Stimulated activated CD8-positive, alpha-beta memory T cell treated with anti-CD3 and anti-CD28 coated beads, Interleukin-15, amount 100 ng/mL, for 1 hour (primary cell): Measurements from ENCODE around the gene ELAPOR2.
"Not testable (repeated sequence)": the region's sequence is repeated elsewhere in the genome, so short reads cannot be mapped to it uniquely, and the experiment has no call there.

Experiments used
- DNase-seq: peaks from one replicate; pipeline ENCODE4 v3.0.0-alpha.2; 2020; ENCODE audit warnings: low read depth

ELAPOR2 gene, protein sequence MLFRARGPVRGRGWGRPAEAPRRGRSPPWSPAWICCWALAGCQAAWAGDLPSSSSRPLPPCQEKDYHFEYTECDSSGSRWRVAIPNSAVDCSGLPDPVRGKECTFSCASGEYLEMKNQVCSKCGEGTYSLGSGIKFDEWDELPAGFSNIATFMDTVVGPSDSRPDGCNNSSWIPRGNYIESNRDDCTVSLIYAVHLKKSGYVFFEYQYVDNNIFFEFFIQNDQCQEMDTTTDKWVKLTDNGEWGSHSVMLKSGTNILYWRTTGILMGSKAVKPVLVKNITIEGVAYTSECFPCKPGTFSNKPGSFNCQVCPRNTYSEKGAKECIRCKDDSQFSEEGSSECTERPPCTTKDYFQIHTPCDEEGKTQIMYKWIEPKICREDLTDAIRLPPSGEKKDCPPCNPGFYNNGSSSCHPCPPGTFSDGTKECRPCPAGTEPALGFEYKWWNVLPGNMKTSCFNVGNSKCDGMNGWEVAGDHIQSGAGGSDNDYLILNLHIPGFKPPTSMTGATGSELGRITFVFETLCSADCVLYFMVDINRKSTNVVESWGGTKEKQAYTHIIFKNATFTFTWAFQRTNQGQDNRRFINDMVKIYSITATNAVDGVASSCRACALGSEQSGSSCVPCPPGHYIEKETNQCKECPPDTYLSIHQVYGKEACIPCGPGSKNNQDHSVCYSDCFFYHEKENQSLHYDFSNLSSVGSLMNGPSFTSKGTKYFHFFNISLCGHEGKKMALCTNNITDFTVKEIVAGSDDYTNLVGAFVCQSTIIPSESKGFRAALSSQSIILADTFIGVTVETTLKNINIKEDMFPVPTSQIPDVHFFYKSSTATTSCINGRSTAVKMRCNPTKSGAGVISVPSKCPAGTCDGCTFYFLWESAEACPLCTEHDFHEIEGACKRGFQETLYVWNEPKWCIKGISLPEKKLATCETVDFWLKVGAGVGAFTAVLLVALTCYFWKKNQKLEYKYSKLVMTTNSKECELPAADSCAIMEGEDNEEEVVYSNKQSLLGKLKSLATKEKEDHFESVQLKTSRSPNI

DNA sequence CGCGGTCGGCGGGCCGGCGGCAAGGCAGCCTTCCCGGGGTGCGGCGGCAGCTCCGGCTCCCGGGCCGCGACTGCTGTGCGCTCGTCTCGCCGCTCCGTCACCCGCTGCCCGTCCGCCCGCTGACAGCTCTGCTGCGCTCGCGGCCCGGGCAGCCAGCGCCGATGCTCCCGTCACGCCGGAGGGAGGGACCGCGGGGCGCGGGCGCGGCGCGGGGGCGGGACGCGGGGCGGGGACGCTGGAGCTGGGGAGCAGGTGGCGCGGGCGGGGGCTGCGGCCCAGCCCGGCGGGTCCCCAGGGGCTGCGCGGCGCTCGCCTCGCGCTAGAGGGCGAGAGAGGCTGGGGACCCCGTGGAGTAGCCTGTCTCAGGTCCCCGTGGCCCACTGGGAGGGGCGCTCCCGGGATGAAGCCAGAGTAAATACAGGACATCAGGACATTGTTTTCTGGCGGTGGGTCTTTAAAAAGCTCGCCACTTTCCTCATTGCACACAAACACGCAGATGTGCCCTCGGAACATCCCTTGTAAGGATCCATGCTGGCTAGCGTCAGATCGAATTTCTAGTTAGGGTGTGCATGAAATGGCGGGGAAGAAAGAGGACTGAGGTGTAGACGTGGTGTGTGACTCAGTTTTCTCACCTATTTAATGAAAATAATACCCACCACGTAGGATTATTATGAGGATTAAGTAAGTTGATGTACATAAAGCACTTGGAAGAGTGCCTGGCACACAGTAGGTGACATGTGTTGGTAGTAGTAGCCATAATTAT, at the start of gene ELAPOR2:
Gene ELAPOR2, minus strand, starts transcription at position 130 of the 763 bp plus-strand sequence. CDS start 141 bp downstream, outside the sequence.
- DNase-seq: peak; percentile 62

DNA sequence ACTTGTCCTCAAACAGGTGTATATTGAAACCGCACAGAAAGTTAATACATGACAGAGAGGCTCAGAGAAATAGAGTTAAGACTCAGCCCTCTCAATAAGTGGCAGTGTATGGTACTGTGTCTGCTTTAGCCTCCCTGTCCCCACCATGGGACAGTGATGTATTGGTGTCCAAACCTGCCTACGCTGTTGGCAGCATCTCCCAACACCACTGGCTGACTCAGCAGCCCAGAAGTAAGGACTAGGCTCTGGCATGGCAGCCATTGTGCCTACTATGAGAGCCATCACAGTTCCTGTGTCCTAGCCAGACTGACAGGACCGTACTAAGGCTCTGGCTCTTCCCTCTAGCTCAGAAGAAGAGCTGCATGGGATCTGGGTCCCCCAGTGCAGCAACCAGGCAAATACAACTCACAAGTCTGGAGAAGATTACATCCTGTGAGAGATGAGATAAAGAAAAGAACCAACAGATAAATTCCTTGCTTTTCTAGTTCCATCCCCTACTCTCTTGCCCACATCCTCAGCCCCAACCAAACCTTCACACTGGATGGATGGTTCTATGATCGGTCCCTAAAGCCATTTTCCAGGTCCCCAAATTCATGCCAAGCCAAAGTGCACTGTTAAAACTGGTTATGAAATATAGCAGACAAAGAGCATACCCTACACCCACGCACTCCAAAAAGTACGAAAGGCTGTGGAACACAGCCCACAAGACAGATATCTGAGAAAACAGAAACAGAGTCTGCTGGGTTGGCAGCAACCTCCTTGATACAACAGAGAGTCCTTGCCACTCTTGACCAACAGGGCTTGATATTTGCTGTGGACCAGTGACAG, 48.7 kb upstream of the ELAPOR2 start:
- DNase-seq: no peak

- DNase-seq: no peak
Observed at GRCh38 chr7:87106974-87107612, 47.6 kb upstream of the ELAPOR2 start.

DNA sequence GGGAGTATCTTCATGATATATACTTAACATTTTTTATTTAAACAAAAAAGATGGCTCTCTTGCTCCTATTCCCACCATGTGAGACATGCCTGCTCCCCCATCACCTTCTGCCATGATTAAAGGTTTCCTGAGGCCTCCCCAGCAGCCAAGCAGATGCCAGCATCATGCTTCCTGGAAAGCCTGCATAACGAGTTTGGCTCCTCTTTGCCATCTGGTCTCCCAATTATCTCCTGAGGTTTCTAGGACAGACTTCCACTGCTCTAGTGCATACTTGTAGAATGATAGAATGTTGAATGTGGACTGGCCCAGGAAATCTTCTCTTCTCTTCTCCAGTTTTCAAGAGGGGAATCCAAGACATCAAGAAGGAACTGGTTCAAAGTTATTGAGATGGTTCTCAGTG, 45.9 kb upstream of the ELAPOR2 start:
- DNase-seq: no peak

- DNase-seq: no peak
Observed at GRCh38 chr7:87100326-87100725, 40.9 kb upstream of the ELAPOR2 start.

DNA sequence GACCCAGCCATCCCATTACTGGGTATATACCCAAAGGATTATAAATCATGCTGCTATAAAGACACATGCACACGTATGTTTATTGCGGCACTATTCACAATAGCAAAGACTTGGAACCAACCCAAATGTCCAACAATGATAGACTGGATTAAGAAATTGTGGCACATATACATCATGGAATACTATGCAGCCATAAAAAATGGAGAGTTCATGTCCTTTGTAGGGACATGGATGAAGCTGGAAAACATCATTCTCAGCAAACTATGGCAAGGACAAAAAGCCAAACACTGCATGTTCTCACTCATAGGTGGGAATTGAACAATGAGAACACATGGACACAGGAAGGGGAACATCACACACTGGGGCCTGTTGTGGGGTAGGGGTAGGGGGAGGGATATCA, 37.9 kb upstream of the ELAPOR2 start:
- DNase-seq: not testable (repeated sequence)

DNA sequence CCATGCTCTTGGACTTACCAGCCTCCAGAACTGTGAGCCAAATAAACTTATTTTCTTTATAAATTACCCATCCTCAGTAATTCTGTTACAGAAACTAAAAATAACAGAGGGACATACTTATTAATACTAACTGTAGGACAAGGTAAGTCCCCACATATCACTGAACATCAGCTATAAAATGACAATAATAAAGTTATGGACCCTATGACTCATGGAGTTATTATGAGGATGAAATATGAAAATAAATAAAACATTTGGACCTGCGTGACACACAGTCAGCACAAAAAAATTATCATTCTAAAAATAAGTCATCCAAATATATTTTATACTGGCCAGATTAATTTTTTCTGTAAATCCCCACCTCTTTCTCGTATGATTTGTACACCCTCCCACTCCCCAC, 34.9 kb upstream of the ELAPOR2 start:
- no peak for DNase-seq

DNA sequence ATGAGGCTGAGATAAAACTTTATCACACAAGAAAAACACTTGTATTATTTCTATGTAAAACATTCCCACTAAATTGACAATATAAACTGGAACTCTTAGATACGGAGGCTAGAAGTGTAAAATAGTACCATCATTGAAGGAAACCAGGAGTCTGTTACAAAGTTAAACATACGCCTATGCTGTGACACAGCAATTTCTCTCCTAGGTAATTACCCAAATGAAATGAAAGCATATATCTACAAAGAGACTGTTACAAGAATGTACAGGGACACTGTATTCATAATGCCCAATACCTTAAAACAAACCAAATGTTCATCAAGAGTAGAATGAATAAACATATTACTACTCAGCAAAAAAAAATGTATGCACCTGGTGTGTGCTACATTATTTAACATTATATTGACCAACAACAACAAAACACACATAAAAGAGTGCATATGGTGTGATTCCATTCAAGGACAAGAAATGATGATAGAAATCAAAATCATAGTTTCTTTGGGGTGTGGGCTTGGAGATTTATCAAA, 33.2 kb upstream of the ELAPOR2 start:
- no peak for DNase-seq

GRCh38 chr7:87091487-87092066, 32.1 kb upstream of the ELAPOR2 start:
- no peak for DNase-seq

GRCh38 chr7:87083865-87084519, 24.5 kb upstream of the ELAPOR2 start:
- DNase-seq: no peak

DNA sequence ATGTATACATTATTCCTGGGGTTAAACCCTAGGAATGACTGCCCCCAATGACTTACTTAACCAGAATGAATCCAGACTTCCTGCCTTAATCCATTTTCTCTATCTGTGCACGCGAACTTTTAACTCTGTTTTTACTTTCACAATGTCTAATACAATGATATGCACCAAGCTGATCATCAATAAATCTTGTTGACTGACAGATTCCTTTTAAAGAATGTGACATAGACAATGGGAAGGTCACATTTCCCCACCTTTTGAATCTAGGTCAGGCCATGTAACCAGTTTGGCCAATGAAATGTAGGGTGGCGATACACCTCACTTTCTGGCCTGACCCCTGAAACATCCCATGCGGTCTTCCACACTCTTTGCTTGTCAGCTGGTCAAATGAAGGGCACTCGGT, 23.2 kb upstream of the ELAPOR2 start:
- DNase-seq: no peak

DNA sequence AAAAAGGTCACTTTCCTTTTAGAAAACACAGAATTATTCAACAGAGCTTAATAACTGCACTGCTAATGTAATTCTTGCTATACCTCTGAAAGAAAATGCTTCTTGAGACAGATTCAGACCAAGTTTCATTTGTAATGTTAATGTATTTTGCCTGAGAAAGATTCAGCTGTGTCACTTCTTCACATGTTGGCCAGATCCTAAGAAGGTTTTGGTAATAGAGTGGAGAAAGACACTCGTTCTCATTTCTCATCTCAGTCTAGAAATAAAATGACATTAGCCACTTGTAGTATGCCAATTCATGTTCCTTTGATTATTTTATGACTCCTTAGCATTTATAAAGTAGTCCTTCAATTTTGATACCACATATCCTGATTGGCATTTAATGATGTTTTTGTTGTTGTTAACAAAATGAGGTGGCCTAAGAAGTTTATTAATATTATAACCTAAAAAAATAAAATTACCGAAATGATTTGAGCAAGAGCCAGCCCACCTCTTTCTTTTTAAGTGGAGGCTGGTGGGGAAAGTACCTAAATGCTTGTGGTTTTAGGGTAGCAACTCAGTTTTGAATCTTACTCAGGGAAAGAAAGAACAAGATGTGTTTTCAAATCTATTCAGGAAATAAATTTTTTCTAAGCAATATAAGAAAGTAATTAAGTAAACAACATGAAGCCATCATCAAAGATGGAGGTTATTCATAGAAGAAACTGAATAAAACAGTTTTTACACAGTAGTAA, 16.4 kb upstream of the ELAPOR2 start:
- DNase-seq: no peak

- DNase-seq: no peak
Observed at GRCh38 chr7:87067788-87068187, 8.3 kb upstream of the ELAPOR2 start.

- no peak for DNase-seq
Observed at GRCh38 chr7:87060288-87060537, 759 bp upstream of the ELAPOR2 start.

DNA sequence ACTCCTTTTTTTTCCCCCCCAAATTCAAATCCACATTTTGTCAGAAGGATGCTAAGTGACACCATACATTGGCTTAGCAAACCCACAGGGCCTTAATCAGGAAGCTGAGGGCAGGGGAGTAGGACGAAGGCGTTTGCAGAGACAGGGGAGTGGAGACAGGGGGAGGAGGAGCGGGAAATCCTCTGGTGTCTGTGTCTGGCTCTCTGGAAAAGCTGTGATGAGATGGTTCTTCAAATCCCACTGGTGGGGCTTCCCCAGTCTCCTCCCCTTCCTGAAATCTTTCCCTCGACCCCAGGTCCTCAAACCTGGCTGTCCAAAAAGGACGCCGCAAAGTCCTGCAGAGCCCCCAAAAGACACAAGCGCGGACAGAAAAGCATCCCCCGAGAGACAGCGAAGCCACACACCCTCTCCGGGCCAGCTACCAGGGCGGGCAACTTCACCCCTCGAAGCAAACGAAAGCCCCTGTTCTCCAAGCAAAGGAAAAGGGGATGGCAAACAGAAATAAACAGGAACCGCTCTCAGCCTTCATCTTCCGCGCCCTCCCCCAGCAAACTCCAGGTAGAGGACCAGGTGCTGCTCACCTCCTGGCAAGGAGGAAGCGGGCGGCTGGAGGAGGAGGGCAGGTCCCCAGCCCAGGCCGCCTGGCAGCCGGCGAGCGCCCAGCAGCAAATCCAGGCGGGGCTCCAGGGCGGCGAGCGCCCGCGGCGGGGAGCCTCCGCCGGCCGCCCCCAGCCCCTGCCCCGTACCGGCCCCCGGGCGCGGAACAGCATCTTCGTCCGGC, 520 bp downstream of the ELAPOR2 start:
- DNase-seq: peak; percentile 1

DNA sequence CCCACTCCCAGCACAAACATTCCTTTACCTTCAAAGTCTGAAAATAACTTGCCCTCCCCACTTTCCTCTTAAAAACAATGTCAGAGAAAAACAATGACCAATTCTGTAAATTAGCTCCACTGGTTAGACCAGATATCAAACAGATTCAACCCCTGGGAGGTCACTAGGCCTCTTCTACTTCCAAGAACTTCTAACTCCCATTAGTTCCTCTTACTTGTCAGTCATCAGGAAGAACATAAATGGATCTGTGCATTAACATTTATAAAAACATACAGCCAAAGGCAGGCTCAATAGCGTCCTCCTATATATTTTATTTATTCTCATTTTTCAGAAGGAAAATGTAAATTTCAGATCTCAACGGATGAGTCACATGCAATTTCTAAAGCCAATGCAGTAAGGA, 2.2 kb downstream of the ELAPOR2 start:
- no peak for DNase-seq

DNA sequence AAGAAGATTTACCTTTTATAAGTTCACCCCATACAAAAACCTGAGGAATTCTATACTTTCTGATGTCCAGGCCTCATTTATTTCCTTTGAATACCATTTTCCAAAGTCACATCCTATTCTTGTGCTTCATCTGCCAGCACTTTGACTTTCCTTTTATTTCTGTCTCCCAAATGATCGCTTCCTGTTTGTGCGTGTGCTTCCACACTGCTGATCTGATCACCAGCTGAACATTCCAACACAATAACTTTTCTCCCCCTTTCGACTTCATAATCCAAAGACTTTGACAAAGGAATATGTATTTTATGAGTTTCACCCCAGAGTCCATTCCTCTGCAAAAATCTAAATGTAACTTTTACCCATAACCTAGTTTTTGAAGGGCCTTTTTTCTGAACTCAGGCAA, 3.1 kb downstream of the ELAPOR2 start:
- no peak for DNase-seq

DNA sequence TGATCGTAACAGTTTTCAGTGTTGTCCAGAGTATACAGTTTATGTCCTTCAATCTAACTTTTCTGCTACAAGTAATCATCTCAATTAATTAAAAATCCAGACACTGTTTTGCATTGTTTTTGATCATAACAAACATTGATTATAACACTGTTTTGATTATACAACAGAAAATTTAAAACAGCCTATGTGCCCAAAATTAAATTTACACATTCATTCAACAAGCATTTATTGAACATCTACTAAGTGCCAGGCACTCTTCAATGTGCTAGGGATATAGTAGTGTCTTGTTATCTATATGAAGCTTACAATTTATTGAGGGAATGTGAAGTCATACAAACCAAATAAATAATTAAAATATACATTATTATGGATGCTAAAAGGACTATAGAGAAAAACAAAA, 10.6 kb downstream of the ELAPOR2 start:
- DNase-seq: no peak
